Gastroesophageal sphincter (tissue), 3 donors: ENCODE measurements around the gene CLDN14.

Experiments used
- CTCF ChIP-seq, 4 experiments: fragments of 200-600 bp in 2 of 4; fragments of 450-650 bp in 2 of 4; sonication (generic) in 1 of 4; IDR thresholded peaks; one replicate each; pipeline ENCODE4 v1.5.1; 2017 to 2019; ENCODE audit warnings: antibody characterized with exemption in 4 of 4, mild to moderate bottlenecking in 2 of 4, moderate library complexity in 2 of 4
- EP300 ChIP-seq: sonication (generic); formaldehyde crosslinking; IDR thresholded peaks from one replicate; pipeline ENCODE4 v1.6.1; 2017; ENCODE audit warnings: antibody characterized with exemption, mild to moderate bottlenecking
- POLR2A ChIP-seq, 2 donors: fragments of 450-650 bp; IDR thresholded peaks; one replicate each; pipeline ENCODE4 v1.6.1; 2017; ENCODE audit warnings: antibody characterized with exemption in 2 of 2, mild to moderate bottlenecking in 2 of 2, moderate library complexity in 1 of 2

- TF ChIP-seq CTCF (IDR thresholded peaks at IDR 0.05), result no peak
- no peak for TF ChIP-seq EP300
- no peak for TF ChIP-seq POLR2A (IDR thresholded peaks at IDR 0.05)
These were observed 17.9 kb downstream of the CLDN14 start for GRCh38 chr21:36461918-36462486.
